Measurements from ENCODE around the gene SLC25A13. TPM values are rescaled to one million over a fixed set of nuclear protein-coding genes. Genes with fewer than 3 reads are reported as not detected.

The SLC25A13 gene
- total and polyA plus RNA-seq, 9 of the 15 experiments (the other 6 are each of a cell fraction or from before 2014, with no cell fraction given): 21.4 to 80.2 (median 58.7) TPM

GRCh38 chr7:96308253-96308949, 13.5 kb downstream of the SLC25A13 start (continued):
- TF ChIP-seq, protein P1, sequence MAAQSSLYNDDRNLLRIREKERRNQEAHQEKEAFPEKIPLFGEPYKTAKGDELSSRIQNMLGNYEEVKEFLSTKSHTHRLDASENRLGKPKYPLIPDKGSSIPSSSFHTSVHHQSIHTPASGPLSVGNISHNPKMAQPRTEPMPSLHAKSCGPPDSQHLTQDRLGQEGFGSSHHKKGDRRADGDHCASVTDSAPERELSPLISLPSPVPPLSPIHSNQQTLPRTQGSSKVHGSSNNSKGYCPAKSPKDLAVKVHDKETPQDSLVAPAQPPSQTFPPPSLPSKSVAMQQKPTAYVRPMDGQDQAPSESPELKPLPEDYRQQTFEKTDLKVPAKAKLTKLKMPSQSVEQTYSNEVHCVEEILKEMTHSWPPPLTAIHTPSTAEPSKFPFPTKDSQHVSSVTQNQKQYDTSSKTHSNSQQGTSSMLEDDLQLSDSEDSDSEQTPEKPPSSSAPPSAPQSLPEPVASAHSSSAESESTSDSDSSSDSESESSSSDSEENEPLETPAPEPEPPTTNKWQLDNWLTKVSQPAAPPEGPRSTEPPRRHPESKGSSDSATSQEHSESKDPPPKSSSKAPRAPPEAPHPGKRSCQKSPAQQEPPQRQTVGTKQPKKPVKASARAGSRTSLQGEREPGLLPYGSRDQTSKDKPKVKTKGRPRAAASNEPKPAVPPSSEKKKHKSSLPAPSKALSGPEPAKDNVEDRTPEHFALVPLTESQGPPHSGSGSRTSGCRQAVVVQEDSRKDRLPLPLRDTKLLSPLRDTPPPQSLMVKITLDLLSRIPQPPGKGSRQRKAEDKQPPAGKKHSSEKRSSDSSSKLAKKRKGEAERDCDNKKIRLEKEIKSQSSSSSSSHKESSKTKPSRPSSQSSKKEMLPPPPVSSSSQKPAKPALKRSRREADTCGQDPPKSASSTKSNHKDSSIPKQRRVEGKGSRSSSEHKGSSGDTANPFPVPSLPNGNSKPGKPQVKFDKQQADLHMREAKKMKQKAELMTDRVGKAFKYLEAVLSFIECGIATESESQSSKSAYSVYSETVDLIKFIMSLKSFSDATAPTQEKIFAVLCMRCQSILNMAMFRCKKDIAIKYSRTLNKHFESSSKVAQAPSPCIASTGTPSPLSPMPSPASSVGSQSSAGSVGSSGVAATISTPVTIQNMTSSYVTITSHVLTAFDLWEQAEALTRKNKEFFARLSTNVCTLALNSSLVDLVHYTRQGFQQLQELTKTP (IDR thresholded peaks at IDR 0.05; ENCODE audit: low read depth in 1 of 2, partially characterized antibody in 2 of 2): no peak
- TF ChIP-seq CSDE1 (IDR thresholded peaks at IDR 0.05): no peak

GRCh38 chr7:96306385-96307125, 15.3 kb downstream of the SLC25A13 start:
- intact Hi-C loops (cut with micrococcal nuclease): no loop called here
- H3K4me1 ChIP-seq (replicated peaks in 1 of 2; ENCODE audit: control insufficient read depth in 2 of 2, insufficient read depth in 2 of 2, low read length in 2 of 2): peaks cover 0 to 38% of the 10 kb centered on the region in 2 experiments; a peak in 4 of 5 replicates
- 73% methylated on average over 7 of the region's 8 CpGs for WGBS (ENCODE audit: insufficient coverage, low coverage, missing lambda C conversion rate)
- no peak overlapping the region for H3K27ac ChIP-seq (ENCODE audit: extremely low read depth, low read depth, low read length)
- no peaks in the 10 kb centered on the region for H3K9me1 ChIP-seq (ENCODE audit: control insufficient read depth, insufficient read depth, low read length)
- ATAC-seq (no peak), FAIRE-seq (no peak), DNase-seq (ENCODE audit: extremely low read depth in 1 of 4, low spot score in 3 of 4) (no peak)
- no peak overlapping the region for H2AFZ ChIP-seq (ENCODE audit: low read depth, low read length)
- no peak for TF ChIP-seq PCBP2 (IDR thresholded peaks at IDR 0.05; ENCODE audit: low read depth, low read length, poor library complexity, severe bottlenecking)
- no peak for TF ChIP-seq ZFP1 (CRISPR knock-in tag; IDR thresholded peaks at IDR 0.05)
- no peak for TF ChIP-seq DDX20 (tag; IDR thresholded peaks at IDR 0.05; ENCODE audit: low read depth)
- TF ChIP-seq MITF (IDR thresholded peaks at IDR 0.05): no peak
- TF ChIP-seq ZBED1 (IDR thresholded peaks at IDR 0.05): no peak
- TF ChIP-seq, protein P2, sequence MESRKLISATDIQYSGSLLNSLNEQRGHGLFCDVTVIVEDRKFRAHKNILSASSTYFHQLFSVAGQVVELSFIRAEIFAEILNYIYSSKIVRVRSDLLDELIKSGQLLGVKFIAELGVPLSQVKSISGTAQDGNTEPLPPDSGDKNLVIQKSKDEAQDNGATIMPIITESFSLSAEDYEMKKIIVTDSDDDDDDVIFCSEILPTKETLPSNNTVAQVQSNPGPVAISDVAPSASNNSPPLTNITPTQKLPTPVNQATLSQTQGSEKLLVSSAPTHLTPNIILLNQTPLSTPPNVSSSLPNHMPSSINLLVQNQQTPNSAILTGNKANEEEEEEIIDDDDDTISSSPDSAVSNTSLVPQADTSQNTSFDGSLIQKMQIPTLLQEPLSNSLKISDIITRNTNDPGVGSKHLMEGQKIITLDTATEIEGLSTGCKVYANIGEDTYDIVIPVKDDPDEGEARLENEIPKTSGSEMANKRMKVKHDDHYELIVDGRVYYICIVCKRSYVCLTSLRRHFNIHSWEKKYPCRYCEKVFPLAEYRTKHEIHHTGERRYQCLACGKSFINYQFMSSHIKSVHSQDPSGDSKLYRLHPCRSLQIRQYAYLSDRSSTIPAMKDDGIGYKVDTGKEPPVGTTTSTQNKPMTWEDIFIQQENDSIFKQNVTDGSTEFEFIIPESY (CRISPR knock-in tag; IDR thresholded peaks at IDR 0.05): no peak
- TF ChIP-seq ILK (tag; IDR thresholded peaks at IDR 0.05; ENCODE audit: borderline replicate concordance, low read depth): no peak
- no peak for TF ChIP-seq ZNF764 (CRISPR knock-in tag; IDR thresholded peaks at IDR 0.05; ENCODE audit: low read depth)
- H3K79me2 ChIP-seq (ENCODE audit: control insufficient read depth, insufficient read depth, low read length): peaks cover 92% of the 10 kb centered on the region
- BruUV-seq (replicated peaks): no TSS peak
- CTCF ChIA-PET (ENCODE audit: low intra/inter-chr PET ratio): no interaction called here
- no peaks in the 10 kb centered on the region; the same call in 1 of the 2 replicates for H3K9me3 ChIP-seq (replicated peaks; ENCODE audit: control insufficient read depth, insufficient read depth, low read depth, low read length)
- H3K27me3 ChIP-seq (ENCODE audit: control insufficient read depth in 2 of 2, insufficient read depth in 2 of 2, low read length in 2 of 2): no peaks in the 10 kb centered on the region
- peaks cover 31% of the 10 kb centered on the region for H4K20me1 ChIP-seq (replicated peaks; ENCODE audit: control insufficient read depth, insufficient read depth, low read length)
- peak overlapping the region in 1 of 2 experiments; percentile 21; a peak in 1 of 4 replicates for H3K9ac ChIP-seq (ENCODE audit: insufficient read depth in 1 of 2, low read depth in 2 of 2, low read length in 2 of 2)
- in situ Hi-C loops (cut with MboI): no loop called here
- POLR2A ChIA-PET: interaction anchor here (0.6 to 0.7 kb wide), 2 partner anchors 172 to 177 kb away, joined by 3 read pairs; no protein-coding TSS in a partner anchor
- H3K36me3 ChIP-seq (ENCODE audit: control insufficient read depth, insufficient read depth, low read length): peaks cover 16% of the 10 kb centered on the region; the same call in 2 of the 3 replicates
- H3K4me2 ChIP-seq (ENCODE audit: insufficient read depth, low read length): no peak overlapping the region
- H3K4me3 ChIP-seq: no peak overlapping the region

Measured in K562 (cell line).